Stimulated activated CD8-positive, alpha-beta memory T cell treated with anti-CD3 and anti-CD28 coated beads, Interleukin-4, amount 100 ng/mL, for 1 hour (primary cell): ENCODE data around the gene ENPP3.

Experiments used
- DNase-seq, 2 donors: peaks; one replicate each; pipeline ENCODE4 v3.0.0-alpha.2; 2020; ENCODE audit warnings: low read depth in 2 of 2, low spot score in 1 of 2

ENPP3 gene

DNA sequence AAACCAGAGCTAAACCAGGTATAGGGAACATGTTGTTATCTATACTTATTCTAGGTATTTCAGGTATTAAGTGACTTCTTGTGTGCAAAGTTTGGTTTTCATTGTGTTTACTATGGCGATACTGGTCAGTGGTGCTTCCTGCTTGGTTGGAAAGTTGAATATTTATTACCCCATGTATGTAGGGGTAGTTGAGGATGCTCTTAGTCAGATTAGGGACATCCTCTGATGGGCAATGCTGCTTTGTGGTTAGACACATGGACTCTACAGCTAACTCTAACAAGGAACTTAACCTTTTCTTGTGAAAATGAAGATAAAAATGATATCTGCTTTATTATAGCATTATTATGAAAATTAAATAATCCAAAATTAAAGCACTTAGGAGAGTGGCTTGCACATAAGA lies 126.6 kb downstream of the ENPP3 start:
- no peak for DNase-seq

DNA sequence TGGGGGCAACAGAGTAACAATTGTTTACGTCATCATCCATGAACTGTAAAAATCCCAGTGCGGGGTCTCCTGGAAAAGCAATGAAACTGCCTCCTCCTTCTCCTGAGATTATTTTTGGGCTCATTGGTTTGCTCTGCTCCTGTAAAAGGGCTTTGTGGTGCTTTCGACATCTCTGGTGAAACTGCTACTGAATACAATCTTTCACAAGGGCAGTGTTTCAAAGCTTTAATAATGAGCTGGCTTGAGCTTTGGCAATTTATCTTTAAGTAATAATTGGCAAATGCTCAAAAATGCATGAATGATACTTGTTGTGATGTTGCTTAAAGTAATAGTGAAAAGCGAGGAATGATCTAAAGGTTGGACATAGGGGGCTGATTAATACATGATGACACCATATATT lies 127.2 kb downstream of the ENPP3 start:
- no peak for DNase-seq

DNA sequence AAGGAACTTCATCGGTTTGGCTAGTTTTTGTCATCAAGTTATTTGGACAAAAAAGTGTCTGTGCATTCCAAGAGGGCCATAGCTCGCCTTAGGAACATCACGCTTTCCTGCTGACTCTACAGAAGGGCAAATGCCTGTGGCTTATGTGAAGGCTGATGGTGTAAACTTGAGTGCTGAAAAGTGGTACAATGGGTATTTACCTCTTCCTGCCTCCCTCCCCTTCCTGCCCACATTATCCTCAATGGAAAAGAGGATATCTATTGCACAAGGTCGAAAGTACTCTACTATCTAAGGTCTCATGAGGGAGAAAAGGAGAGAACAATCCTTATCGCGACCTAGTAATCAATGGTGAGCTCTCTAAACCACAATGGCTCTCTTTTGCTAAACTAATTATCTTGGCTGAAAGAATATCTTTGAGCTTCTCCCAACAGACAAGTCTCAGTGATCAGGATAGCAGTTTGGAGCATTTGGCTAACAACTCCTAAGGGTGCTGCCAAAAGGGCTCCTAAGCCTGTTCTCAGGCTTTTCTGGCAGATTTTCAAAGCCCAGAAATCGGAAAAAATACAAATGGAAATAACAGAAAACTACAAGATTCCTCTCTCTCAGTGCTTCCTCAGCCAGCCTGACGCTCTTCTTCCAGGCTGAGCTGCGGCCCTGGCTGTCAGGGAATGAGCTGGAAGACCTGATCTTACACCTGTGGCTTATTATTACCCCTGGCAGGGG lies 128.1 kb downstream of the ENPP3 start:
- no peak for DNase-seq

DNA sequence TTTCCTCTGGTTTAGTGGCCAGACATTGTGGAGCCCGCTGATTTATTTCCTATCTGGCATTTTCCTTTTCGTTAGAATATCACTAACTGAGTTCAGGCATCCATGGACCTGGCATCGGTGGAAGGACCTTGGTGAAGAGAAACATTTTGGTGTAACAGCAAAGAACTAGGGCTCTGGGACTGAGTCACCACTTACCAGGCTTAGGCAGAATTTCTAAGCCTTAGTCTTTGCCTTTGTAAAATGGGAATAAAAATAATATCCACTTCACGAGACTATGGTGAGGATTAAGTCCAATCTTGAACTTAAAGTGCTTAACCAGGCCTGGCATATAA lies 128.7 kb downstream of the ENPP3 start:
- DNase-seq, result no peak

DNA sequence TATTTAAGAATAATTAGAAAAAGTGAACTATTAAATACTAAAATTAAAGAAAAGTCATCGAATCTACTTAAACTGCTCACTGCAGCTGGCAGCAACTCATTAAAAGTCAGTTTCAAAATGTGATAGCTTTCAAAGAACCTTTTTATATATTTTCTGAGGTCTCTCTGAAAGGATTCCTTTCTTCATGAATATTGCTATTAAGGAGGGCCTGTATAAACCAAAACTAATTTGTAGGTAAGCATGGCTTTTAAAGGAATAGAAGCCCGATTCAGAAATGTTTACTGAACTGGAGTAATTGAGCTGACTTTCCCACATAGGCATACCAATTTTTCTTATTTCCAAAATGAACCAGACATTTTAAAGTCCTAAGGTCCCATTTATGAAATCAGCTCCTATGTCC lies 129.5 kb downstream of the ENPP3 start:
- no peak for DNase-seq

DNA sequence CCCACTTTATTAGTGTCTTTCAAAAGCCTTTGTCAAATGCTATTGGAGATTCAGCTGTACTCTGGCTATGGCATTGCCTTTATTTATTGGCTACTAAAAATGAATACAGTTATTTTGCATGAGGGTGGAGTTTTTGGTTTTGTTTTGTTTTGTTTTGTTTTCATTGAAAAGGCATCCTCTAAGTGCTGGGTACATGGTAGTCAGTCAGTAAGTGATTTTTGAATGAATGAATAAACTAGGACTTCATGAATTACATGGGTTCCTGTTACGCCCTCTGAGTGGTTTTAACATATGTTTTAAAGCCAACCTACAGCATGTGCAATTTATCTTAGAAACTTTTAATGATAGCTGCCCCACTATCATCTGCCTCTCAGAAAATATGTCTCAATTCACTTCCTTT lies 131.9 kb downstream of the ENPP3 start:
- DNase-seq, result no peak

DNA sequence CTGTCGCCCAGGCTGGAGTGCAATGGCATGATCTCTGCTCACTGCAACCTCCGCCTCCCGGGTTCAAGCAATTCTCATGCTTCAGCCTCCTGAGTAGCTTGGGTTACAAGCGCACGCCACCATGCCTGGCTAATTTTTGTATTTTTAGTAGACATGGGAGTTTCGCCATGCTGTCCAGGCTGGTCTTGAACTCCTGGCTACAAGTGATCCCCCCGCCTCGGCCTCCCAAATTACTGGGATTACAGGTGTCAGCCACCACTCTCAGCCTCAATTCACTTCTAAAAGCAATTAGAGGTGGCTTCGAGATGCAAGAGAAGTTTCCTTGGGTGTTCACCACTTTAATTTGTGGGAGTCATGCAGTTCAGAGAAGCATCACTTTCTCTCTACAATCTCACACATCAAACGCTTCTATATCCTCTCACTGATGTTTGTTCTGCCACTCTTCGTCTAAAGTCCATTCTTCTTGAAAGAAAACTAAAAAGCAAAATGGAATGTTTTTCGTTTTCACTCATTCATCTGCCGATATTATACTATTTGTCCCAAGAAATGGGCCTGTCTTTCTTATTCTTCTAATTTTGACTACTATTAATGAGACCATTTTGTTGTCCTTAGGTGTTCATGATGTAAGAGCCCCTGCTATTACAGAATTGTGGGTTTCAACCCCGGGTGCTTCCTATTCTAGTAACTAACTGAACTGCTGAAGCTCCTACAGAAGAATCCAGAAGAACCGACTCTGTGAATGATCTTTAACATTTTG lies 132.5 kb downstream of the ENPP3 start:
- no peak for DNase-seq

DNA sequence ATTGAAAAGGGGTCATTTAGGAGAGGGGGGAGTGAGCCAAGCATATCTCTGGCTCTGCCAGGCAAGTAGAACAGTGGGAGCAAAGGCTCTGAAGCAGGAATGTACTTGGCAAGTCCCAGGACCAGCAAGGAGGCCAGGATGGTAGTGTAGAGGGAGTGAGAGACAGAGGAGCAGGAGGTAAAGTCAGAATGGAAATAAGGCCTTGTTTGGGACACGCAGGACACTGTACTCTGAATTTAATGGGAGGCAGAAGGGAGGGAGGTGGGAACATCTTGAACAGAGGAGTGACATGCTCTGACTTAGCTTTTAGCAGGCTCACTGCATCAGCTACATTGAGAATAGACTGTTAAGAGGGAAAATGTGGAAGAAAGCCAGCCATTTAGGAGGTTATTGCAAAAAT lies 133.7 kb downstream of the ENPP3 start:
- no peak for DNase-seq

DNA sequence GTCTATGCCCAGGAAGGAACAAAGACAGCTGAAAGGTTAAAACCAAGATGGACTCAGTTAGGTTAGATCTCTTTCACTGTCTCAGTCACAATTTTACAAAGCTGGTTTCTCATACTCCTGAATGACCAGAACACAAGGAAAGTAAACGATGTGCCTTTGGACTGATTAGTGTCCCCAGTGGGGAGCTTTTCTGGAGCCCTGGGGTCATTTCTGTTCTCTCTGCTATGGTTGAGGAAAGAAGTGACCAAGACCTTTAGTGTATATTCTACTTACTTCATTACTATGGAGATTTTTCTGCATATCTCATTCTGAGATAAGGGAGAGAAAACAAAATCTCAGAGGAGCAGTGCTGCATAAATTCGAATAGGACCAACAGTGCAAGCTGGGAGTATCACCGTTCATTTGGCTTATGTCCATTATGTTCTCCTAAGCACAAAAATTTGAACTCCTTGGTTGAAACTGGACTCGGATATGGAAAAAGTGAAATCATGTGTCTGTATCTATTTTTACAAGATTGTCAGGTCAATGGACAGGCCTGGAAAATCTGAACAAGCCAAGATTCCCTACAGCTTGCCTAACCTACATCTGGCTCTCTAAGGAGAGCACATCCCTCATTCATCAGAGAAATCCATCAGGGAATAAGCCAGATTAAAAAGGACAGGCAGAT lies 136.3 kb downstream of the ENPP3 start:
- DNase-seq, result no peak

DNA sequence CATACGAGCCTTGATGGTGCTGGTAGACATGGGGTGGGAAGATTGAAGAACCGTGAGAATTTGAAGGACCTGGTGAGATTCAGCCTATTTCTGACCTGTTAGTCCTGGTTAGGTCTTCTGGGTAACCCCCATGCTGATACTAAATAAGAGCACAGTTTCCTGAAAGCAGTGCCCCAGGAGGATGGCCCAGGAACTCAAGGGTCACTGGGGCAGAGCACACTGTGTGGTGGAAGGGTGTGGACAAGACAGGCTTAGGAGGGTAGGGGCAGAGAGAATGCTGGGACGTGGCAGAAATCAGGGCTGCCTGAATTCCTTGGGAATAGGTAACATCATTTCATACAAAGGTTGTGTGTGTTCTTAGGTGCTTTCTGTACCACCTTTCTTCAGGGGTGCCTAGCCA lies 138.8 kb downstream of the ENPP3 start:
- no peak for DNase-seq

DNA sequence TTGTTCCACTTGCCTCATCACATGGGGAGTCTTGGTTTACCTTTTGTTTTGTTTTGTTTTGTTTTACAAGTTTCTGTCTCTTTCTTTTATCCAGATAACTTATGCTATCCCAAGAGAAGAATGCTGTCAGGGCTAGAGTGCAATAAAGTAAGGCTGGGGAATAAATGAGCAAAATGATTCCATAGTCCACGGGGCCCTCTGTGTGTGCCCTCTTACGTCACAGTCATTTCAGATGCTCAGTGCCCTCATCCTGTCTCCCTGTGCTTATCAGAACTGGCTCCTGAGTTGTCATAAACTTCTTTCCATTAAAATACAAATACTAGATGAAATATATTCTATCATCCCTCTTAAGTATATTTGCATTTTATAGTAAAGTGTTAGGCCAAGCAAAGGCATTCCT lies 139.9 kb downstream of the ENPP3 start:
- DNase-seq, result no peak

DNA sequence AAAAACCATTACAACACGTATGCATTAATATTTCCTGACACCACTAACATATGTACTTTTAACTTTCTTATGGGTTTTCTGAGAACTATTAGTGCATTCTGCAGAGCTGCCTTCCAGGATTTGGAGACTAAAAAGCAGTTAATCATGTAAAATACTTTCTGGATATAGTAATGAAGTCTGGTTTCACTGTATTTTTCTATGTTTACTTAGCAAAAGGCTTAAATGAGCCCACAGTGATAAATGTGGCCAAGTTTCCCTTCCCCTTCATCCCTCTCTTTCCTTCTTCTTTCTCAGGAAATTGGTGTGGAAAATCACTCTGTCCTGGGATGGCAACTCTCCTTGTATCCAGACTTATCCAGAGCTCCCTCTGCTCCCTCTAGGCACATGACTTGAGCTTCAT lies 141.1 kb downstream of the ENPP3 start:
- no peak for DNase-seq

DNA sequence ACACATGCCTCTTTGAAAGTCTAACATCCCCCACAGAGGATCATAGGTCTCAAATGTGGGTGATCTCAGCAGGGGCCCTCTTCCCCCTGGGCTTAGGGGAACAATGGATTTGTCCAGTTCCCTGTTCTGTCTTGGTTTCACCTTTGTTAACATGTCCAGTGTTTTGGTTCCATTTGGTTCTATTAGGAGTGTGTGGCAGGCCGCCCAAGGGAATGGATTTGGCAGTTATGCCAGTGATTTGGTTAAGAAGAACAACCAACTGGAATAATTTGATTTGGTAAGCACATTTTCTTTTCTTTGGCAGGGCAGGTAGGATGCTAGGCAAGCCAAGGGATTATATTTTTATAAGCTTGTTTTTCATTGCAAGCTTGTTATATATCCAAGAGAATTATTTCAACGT lies 142.2 kb downstream of the ENPP3 start:
- no peak for DNase-seq

DNA sequence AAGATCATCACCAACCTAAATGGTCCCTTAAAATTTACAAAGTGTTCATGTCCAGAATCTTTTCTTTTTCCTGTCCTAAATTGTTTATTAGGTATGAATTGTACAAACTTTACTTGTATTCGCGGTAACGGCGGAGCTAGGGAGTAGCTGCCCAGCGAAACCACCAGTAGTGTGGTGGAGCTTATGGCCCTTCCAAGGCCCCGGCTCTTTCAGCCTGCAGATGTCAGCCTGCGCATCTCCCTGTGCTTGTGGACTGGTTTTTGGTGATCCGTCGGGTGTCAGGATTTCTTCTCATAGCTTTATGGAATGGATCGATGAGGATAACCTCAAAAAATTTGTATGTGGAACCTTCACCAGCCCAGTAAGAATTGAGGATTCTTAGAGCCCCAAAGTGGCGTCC lies 143.5 kb downstream of the ENPP3 start:
- DNase-seq, result no peak

DNA sequence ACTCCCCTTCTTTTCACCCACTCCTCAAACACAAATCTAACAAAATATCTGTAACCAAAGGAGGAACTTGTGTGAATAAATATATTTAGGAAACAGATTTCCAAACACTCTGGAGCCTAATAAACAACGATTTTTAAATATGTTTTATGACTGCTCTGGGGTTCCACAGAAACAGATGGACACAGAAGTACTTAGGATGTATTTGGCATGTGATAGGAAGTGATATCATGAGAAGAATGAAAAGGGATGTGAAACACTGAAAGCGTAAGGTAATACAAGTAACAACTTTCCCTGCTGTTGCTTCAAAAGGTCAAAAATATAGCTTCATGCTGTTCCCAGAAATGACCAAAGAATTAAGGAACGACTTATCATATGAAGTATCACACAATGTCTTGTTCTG lies 144.6 kb downstream of the ENPP3 start:
- no peak for DNase-seq

DNA sequence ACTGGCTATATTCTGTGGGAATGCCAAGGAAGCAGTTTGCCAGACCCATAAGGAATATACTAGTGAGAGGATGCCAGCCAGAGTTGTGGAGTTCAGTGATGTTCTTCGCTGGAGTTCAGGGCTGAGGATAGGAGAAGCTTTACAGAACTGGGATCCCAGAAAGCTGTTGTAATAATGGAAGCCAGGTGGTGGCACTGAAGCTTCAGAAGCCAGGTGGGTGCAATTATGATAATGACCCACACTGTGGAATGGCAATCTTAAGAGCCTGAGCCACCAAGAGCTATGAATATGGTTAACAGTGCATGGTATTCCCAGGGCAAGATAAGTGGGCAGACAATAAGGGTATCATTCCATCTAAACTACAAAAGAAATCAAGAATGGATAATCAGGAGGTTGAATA lies 145.7 kb downstream of the ENPP3 start:
- no peak for DNase-seq

DNA sequence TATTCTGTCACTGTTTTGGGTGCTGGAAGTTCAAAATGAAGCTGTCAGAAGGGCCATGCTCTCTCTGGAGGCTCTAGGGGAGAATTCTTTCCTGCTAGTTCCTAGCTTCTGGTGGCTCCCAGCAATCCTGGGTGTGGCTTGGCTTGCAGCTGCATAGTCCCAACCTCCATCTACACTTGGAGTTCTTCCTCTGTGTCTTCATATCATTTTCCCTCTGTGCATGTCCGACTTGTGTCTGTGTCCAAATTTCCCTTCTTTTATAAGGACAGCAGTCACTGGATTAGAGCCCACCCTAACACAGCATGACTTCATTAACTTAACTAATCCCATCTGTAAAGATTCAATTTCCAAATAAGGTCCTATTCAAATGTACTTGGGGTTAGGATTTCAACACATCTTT lies 147.5 kb downstream of the ENPP3 start:
- no peak for DNase-seq

DNA sequence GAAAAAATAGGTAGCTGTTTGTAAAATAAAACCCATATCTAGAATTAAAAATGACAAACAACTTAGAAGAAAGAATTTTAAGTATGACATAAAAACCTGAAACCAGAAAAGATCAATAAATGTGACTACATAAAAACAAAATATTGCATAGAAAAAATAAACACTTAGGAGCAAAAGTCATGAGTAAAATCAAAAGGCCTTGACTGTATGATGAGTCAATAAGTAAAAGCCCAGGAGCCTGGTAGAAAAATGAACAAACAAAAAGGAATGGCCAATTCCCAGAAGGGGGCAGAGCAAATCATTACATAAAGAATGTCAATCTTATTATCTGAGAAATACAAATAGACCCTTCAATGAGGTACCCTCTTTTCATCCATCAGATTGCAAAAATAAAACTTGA lies 150.0 kb downstream of the ENPP3 start:
- DNase-seq, result no peak

DNA sequence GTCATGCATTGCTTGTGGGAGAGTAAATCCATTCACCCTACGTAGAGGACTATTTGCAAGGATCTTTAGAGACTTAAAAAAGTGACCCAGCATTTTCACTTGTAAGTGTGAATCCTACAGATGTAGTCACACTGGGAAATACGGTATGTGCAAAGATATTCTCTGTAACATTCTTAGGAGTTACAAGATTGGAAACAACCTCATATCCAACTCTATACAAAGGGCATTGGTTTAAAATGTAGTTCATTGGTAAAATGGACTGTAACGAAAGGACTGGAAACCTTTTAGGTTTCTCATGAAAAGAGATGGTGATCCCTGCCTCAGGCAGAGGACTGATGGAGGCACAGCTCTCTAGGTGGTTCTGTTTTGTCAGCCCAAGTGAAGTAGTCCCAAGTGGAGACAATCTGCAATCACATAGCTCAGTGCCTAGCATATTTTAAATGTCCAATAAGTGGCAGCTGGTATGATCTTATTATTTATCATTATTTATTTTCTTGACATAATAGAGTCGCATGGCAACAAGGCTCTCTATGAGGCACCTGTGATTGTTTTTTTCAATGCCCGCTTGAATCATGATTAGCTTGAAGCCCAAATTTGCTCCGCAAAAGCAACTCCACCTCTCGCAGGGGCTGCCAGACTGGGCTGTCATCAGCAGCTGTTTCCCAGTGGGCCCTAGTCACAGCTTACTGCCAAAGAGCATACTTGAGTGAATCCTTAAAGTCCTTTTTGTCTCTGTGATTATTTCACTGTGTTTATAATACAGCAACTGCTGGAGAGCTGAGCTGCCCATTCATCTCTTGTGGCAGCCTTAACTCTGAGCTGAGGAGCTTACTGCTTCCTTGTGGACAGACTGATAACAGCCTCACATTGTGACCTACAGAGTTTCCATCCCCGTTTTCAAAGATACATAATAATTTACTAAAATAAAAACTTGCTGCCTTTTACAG lies 150.9 kb downstream of the ENPP3 start:
- no peak for DNase-seq

DNA sequence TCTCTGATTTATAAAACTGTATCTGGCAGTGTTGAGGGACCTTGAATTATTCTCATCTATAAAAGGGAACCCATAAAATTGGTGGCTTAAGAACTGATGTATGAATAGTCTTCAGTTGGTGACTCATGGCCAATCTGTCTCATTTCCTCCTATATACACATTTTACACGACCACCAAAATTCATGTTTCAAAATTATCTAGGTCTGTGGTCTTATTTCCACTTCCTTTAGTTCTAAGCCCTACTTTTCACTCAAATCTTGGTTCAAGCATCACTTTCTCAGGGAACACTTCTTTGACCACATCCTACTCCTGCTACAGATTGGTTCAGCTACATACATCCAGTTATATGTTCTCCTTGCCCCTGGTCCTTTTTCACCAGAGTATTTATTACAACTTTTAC lies 152.1 kb downstream of the ENPP3 start:
- DNase-seq, result no peak

DNA sequence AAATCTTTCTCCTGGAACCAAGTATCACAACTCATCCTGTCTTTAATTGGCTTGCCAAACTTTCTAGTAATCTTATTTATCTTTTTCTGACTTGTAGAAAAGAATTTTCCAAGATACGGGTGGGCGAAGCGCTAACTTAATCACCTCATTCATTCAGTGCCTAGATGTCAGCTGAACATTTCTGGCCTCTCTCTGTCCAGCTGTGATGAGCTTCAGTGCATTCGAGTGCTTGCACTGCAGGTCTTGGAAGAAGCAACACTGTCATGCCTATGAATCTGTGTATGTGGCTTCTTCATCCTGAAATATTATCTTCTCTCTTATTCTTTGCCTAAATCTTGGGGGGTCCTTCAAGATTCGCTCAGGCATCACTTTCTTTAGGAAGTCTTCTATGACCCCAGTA lies 154.4 kb downstream of the ENPP3 start:
- no peak for DNase-seq
